ENCODE data around the gene STAM2.

GRCh38 chr2:152198499-152198898 is 22.9 kb upstream of the STAM2 start:
- no peak for TF ChIP-seq GATA2 (IDR thresholded peaks at IDR 0.05; ENCODE audit: low read depth, low read length)
- TF ChIP-seq GATA3 (IDR thresholded peaks at IDR 0.05; ENCODE audit: low read depth, low read length) = no peak
